ENCODE measurements around the gene XRCC1.
"Not testable (repeated sequence)": the region's sequence is repeated elsewhere in the genome, so short reads cannot be mapped to it uniquely, and the experiment has no call there.

GRCh38 chr19:43587029-43587428, 11.7 kb upstream of the XRCC1 start:
- TF ChIP-seq CTCF (conservative IDR thresholded peaks at IDR 0.05 in 1 of 2, IDR thresholded peaks at IDR 0.05 in 1 of 2; ENCODE audit: extremely low read depth in 1 of 2, insufficient read depth in 1 of 2, low read depth in 1 of 2, low read length in 2 of 2); EZH2 (IDR thresholded peaks at IDR 0.05; ENCODE audit: borderline replicate concordance, low read length): not testable (repeated sequence)
